SK-N-DZ (cell line): ENCODE results near the gene PHF2.

Experiments
- DNase-seq: peaks from one replicate; pipeline ENCODE4 v3.0.0-alpha.2; 2015; ENCODE audit warnings: low spot score

The PHF2 gene

GRCh38 chr9:93624431-93624834 lies 48.0 kb downstream of the PHF2 start:
- no peak for DNase-seq

GRCh38 chr9:93624977-93625376 lies 48.6 kb downstream of the PHF2 start:
- DNase-seq, result no peak

GRCh38 chr9:93629920-93630319 lies 53.5 kb downstream of the PHF2 start:
- DNase-seq, result no peak

- DNase-seq, result no peak
Observed at GRCh38 chr9:93630806-93631411, 54.5 kb downstream of the PHF2 start.

GRCh38 chr9:93633492-93634221 lies 57.3 kb downstream of the PHF2 start:
- DNase-seq, result no peak

- DNase-seq, result no peak
Observed at GRCh38 chr9:93634311-93635185, 58.2 kb downstream of the PHF2 start.

- no peak for DNase-seq
Observed at GRCh38 chr9:93635186-93636107, 59.1 kb downstream of the PHF2 start.

- no peak for DNase-seq
Observed at GRCh38 chr9:93636172-93636661, 59.8 kb downstream of the PHF2 start.

GRCh38 chr9:93636667-93637066 lies 60.3 kb downstream of the PHF2 start:
- no peak for DNase-seq

- no peak for DNase-seq
Observed at GRCh38 chr9:93637886-93638285, 61.5 kb downstream of the PHF2 start.

GRCh38 chr9:93640027-93640426 lies 63.6 kb downstream of the PHF2 start:
- no peak for DNase-seq

- DNase-seq, result no peak
Observed at GRCh38 chr9:93642961-93643360, 66.6 kb downstream of the PHF2 start.

- DNase-seq, result no peak
Observed at GRCh38 chr9:93644397-93645088, 68.2 kb downstream of the PHF2 start.

- no peak for DNase-seq
Observed at GRCh38 chr9:93645149-93645889, 68.9 kb downstream of the PHF2 start.

- no peak for DNase-seq
Observed at GRCh38 chr9:93645921-93646639, 69.7 kb downstream of the PHF2 start.

GRCh38 chr9:93646640-93647178 lies 70.3 kb downstream of the PHF2 start:
- no peak for DNase-seq

GRCh38 chr9:93648181-93648580 lies 71.8 kb downstream of the PHF2 start:
- no peak for DNase-seq

- DNase-seq, result no peak
Observed at GRCh38 chr9:93648836-93649235, 72.5 kb downstream of the PHF2 start.
